ENCODE data around the gene SYNE2.

The SYNE2 gene

GRCh38 chr14:64272019-64272418 lies 419.2 kb downstream of the SYNE2 start:
- TF ChIP-seq CTCF (IDR thresholded peaks at IDR 0.05; ENCODE audit: low read depth, low read length): no peak
- no peaks in the 10 kb centered on the region for H3K4me1 ChIP-seq
- no peaks in the 10 kb centered on the region for H3K36me3 ChIP-seq
- H3K4me3 ChIP-seq (ENCODE audit: low read depth, low read length): no peak overlapping the region
- DNase-seq: no peak
- no peaks in the 10 kb centered on the region for H3K9me3 ChIP-seq
- no peaks in the 10 kb centered on the region for H3K27me3 ChIP-seq
